IMR-90 (cell line): ENCODE results near the gene KRTAP5-3. TPM values are rescaled to one million over a fixed set of nuclear protein-coding genes. Genes with fewer than 3 reads are reported as not detected.

Experiments
- ATAC-seq: fragments of 200-7000 bp; cut with Tn5 transposase; 2 replicates; pipeline ENCODE4 v1.9.1; 2020; ENCODE audit warnings: low read depth, mild to moderate bottlenecking, moderate library complexity
- BruUV-seq: library from RNA; stranded (reverse); fragments of 400-500 nt; replicated peaks from 2 replicates; lab custom pipeline; 2021; lab: Mats Ljungman, UMichigan
- CTCF ChIA-PET: fragments of 300-600 bp; formaldehyde crosslinking; extraction: SDS; loops from one replicate; lab custom pipeline; 2021; ENCODE audit warnings: antibody characterized with exemption; lab: Yijun Ruan, JAX
- POLR2A ChIA-PET: fragments of 300-600 bp; sonication (Branson Sonifier 250); formaldehyde crosslinking; loops from one replicate; lab custom pipeline; 2022; ENCODE audit warnings: antibody characterized with exemption; ENCODE audit not compliant: unreplicated experiment; lab: Charles Lee
- DNase-seq: peaks from one replicate; pipeline ENCODE4 v3.0.0; 2013
- H2AFZ ChIP-seq: replicated peaks from 2 replicates; pipeline ENCODE3; 2013; ENCODE audit warnings: low read length, mild to moderate bottlenecking; ENCODE audit not compliant: poor library complexity
- H2AK5ac ChIP-seq: 2 replicates; pipeline ENCODE4 v1.6.1; 2013; ENCODE audit warnings: low read depth, low read length, inconsistent platforms
- H2AK9ac ChIP-seq: replicated peaks from 2 replicates; pipeline ENCODE3; 2013; ENCODE audit warnings: mild to moderate bottlenecking, low read depth, low read length, moderate library complexity; ENCODE audit not compliant: poor library complexity
- H2BK120ac ChIP-seq: 2 replicates; pipeline ENCODE4 v1.6.1; 2013; ENCODE audit warnings: low read depth, low read length, inconsistent platforms
- H2BK15ac ChIP-seq: 3 replicates; pipeline ENCODE4 v1.6.1; 2013; ENCODE audit warnings: low read depth, low read length, inconsistent platforms
- H2BK20ac ChIP-seq: 2 replicates; pipeline ENCODE4 v1.6.1; 2013; ENCODE audit warnings: low read depth, mild to moderate bottlenecking, inconsistent platforms, low read length, moderate library complexity
- H2BK5ac ChIP-seq: 2 replicates; pipeline ENCODE4 v1.6.1; 2013; ENCODE audit warnings: mild to moderate bottlenecking, low read depth, low read length, inconsistent platforms; ENCODE audit not compliant: poor library complexity, severe bottlenecking
- H3K14ac ChIP-seq: replicated peaks from 2 replicates; pipeline ENCODE4 v1.6.1; 2013; ENCODE audit warnings: low read depth, low read length, inconsistent platforms
- H3K18ac ChIP-seq: 2 replicates; pipeline ENCODE4 v1.6.1; 2013; ENCODE audit warnings: low read depth, low read length, control low read depth
- H3K23ac ChIP-seq: 2 replicates; pipeline ENCODE4 v1.6.1; 2013; ENCODE audit warnings: low read depth, low read length, inconsistent platforms
- H3K27ac ChIP-seq: 2 replicates; pipeline ENCODE4 v1.5.1; 2013; ENCODE audit warnings: mild to moderate bottlenecking, control low read depth, low read length; ENCODE audit not compliant: insufficient read depth
- H3K27me3 ChIP-seq: 2 replicates; pipeline ENCODE4 v1.6.1; 2013; ENCODE audit warnings: low read length; ENCODE audit not compliant: control insufficient read depth, insufficient read depth
- H3K36me3 ChIP-seq: 2 replicates; pipeline ENCODE4 v1.6.1; 2013; ENCODE audit warnings: low read length, mixed read lengths; ENCODE audit not compliant: control insufficient read depth, insufficient read depth
- H3K4ac ChIP-seq: 2 replicates; pipeline ENCODE4 v1.6.1; 2013; ENCODE audit warnings: low read depth, low read length, inconsistent platforms
- H3K4me1 ChIP-seq: 2 replicates; pipeline ENCODE4 v1.6.1; 2013; ENCODE audit warnings: low read length, mixed read lengths; ENCODE audit not compliant: control insufficient read depth, insufficient read depth
- H3K4me2 ChIP-seq: 2 replicates; pipeline ENCODE4 v1.6.1; 2013; ENCODE audit warnings: low read depth, mild to moderate bottlenecking, control low read depth, low read length, moderate library complexity
- H3K4me3 ChIP-seq: 2 replicates; pipeline ENCODE4 v1.5.1; 2013; ENCODE audit warnings: low read depth, mild to moderate bottlenecking, control low read depth, low read length, moderate library complexity; ENCODE audit not compliant: insufficient read depth
- H3K56ac ChIP-seq: 2 replicates; pipeline ENCODE4 v1.6.1; 2013; ENCODE audit warnings: low read length, inconsistent platforms; ENCODE audit not compliant: insufficient read depth; ENCODE audit errors: extremely low read depth
- H3K79me1 ChIP-seq, 2 experiments: 2 replicates each; pipeline ENCODE4 v1.6.1; 2013; ENCODE audit warnings: low read length in 2 of 2, inconsistent platforms in 1 of 2, low read depth in 1 of 2
- H3K9ac ChIP-seq: 2 replicates; pipeline ENCODE4 v1.6.1; 2013; ENCODE audit warnings: low read depth, low read length, control low read depth
- H3K9me1 ChIP-seq: 2 replicates; pipeline ENCODE4 v1.6.1; 2013; ENCODE audit warnings: low read length, inconsistent platforms; ENCODE audit not compliant: insufficient read depth
- H3K9me3 ChIP-seq: 2 replicates; pipeline ENCODE4 v1.6.1; 2013; ENCODE audit warnings: low read length; ENCODE audit not compliant: control insufficient read depth, insufficient read depth
- H4K20me1 ChIP-seq: 2 replicates; pipeline ENCODE4 v1.6.1; 2013; ENCODE audit warnings: low read length, inconsistent platforms; ENCODE audit not compliant: insufficient read depth
- H4K5ac ChIP-seq: 2 replicates; pipeline ENCODE4 v1.6.1; 2013; ENCODE audit warnings: mild to moderate bottlenecking, low read depth, low read length, control low read depth
- H4K8ac ChIP-seq, 2 experiments: 2 replicates each; pipeline ENCODE4 v1.6.1; 2013; ENCODE audit warnings: low read depth in 2 of 2, low read length in 2 of 2, control low read depth in 1 of 2, inconsistent platforms in 1 of 2
- H4K91ac ChIP-seq: 2 replicates; pipeline ENCODE4 v1.6.1; 2013; ENCODE audit warnings: low read depth, low read length, inconsistent platforms; ENCODE audit not compliant: insufficient read depth
- CEBPB ChIP-seq: IDR thresholded peaks from 2 replicates; pipeline ENCODE4 v1.6.1; 2012; ENCODE audit warnings: low read depth, low read length, improper control_type of control experiment
- CTCF ChIP-seq: conservative IDR thresholded peaks from 2 replicates; pipeline ENCODE4 v1.5.1; 2012; ENCODE audit warnings: mild to moderate bottlenecking, low read depth, low read length, improper control_type of control experiment
- FOS ChIP-seq: fragments of 150-350 bp; IDR thresholded peaks from 2 replicates; pipeline ENCODE4 v1.6.1; 2016; ENCODE audit warnings: low read depth, low read length
- POLR2A ChIP-seq: IDR thresholded peaks from 2 replicates; pipeline ENCODE4 v1.6.1; 2012; ENCODE audit warnings: mild to moderate bottlenecking, low read depth, low read length
- RCOR1 ChIP-seq: IDR thresholded peaks from 2 replicates; pipeline ENCODE4 v1.6.1; 2012; ENCODE audit warnings: mild to moderate bottlenecking, low read length, improper control_type of control experiment; ENCODE audit not compliant: insufficient replicate concordance
- WGBS, 2 experiments: methylation state at CpG; one replicate each; pipeline versions ENCODE4 v1.1.5 to v1.1.7; 2013; ENCODE audit warnings: missing lambda C conversion rate in 2 of 2; ENCODE audit not compliant: insufficient read length in 1 of 2; ENCODE audit errors: extremely low coverage in 2 of 2; 5-methylcytosine and 5-hydroxymethylcytosine counted together
- dilution Hi-C: fragments of 300-500 bp; cut with HindIII; formaldehyde crosslinking; loops from one replicate; pipeline ENCODE4 v1.14.3; 2018; ENCODE audit warnings: low sequenced_read_pairs; ENCODE audit not compliant: unreplicated experiment
- in situ Hi-C: fragments of 300-500 bp; cut with MboI; formaldehyde crosslinking; loops from 3 replicates; pipeline ENCODE4 v1.14.3; 2019; ENCODE audit warnings: low sequenced_read_pairs, inconsistent platforms, mixed read lengths
- intact Hi-C: fragments of 100-400 bp; cut with micrococcal nuclease; formaldehyde crosslinking; loops from 2 replicates; pipeline ENCODE4 v1.10.0; 2022
- polyA plus RNA-seq, 3 experiments: library from polyadenylated mRNA; depleted of rRNA; stranded (reverse); fragments of >200 nt; gene quantifications; 2 replicates each; pipeline ENCODE4 v1.2.3, GENCODE V29; 2012; ENCODE audit warnings: low replicate concordance in 1 of 3
- total RNA-seq: library from RNA; depleted of rRNA; stranded (reverse); fragments of >200 nt; gene quantifications from 2 replicates; pipeline ENCODE4 v1.2.3, GENCODE V29; 2012

The KRTAP5-3 gene
- total and polyA plus RNA-seq, 2 of the 4 experiments (the other 2 are of a cell fraction), result not detected

- intact Hi-C loops, result no loop called here
- Histone ChIP-seq H2BK20ac (no peak overlapping the region), H3K36me3 (no peaks in the 10 kb centered on the region), H3K56ac (no peak overlapping the region), H3K4me3 (no peak overlapping the region), H3K14ac (no peak overlapping the region), H3K18ac (no peak overlapping the region), H4K5ac (no peak overlapping the region), H4K20me1 (no peaks in the 10 kb centered on the region), H3K27ac (no peak overlapping the region), H2AK5ac (no peak overlapping the region), H3K9me3 (no peaks in the 10 kb centered on the region), H3K27me3 (peaks cover 53% of the 10 kb centered on the region), H3K79me1 (no peaks in the 10 kb centered on the region), H4K91ac (no peak overlapping the region), H3K4me2 (no peak overlapping the region), H2AK9ac (no peak overlapping the region), H3K4ac (no peak overlapping the region), H2BK120ac (no peak overlapping the region), H2BK15ac (no peak overlapping the region), H2AFZ (no peak overlapping the region), H3K4me1 (no peaks in the 10 kb centered on the region), H4K8ac (no peak overlapping the region), H3K23ac (no peak overlapping the region), H3K9me1 (no peaks in the 10 kb centered on the region), H2BK5ac (no peak overlapping the region), H3K9ac (no peak overlapping the region)
- ChIA-PET POLR2A (no interaction called here), CTCF (no interaction called here)
- BruUV-seq, result no TSS peak
- no peak for TF ChIP-seq POLR2A
- TF ChIP-seq RCOR1, result no peak
- no peak for TF ChIP-seq FOS
- no peak for TF ChIP-seq CTCF
- no peak for TF ChIP-seq CEBPB
- dilution Hi-C loops, result no loop called here
- no peak for ATAC-seq
- DNase-seq, result no peak
- WGBS, 2 experiments, result 59% methylated on average over 4 of the region's 7 CpGs; no CpG with 5 or more reads in 1 of the 2 experiments
- in situ Hi-C loops, result no loop called here
Measured at GRCh38 chr11:1604711-1605110, 3.6 kb downstream of the KRTAP5-3 start.
